ENCODE data around the gene OOSP4B.

GRCh38 chr11:60069450-60069849 lies 52.5 kb downstream of the OOSP4B start:
- TF ChIP-seq ZNF512 (CRISPR knock-in tag; IDR thresholded peaks at IDR 0.05) (no peak), CTCF (CRISPR knock-in tag; IDR thresholded peaks at IDR 0.05) (no peak), ZNF274 (CRISPR knock-in tag; IDR thresholded peaks at IDR 0.05) (no peak), MXD4 (CRISPR knock-in tag; IDR thresholded peaks at IDR 0.05) (no peak)
